ENCODE measurements around the gene KLHL29. TPM values are rescaled to one million over a fixed set of nuclear protein-coding genes. Genes with fewer than 3 reads are reported as not detected.

KLHL29 gene
- total RNA-seq, 4 donors from 2014 or later: 4.8 to 17.0 (median 10.5) TPM

- no peaks in the 10 kb centered on the region for H3K36me3 ChIP-seq
- no peak overlapping the region for H3K4me3 ChIP-seq
- DNase-seq: no peak
- H3K27me3 ChIP-seq: no peaks in the 10 kb centered on the region
- no peaks in the 10 kb centered on the region for H3K4me1 ChIP-seq
- no peaks in the 10 kb centered on the region for H3K9me3 ChIP-seq
- intact Hi-C loops (cut with DNase I; ENCODE audit: low total_unique reads): no loop called here
- peak overlapping the region; percentile 69 for H3K27ac ChIP-seq
- TF ChIP-seq POLR2A (IDR thresholded peaks at IDR 0.05): no peak
- TF ChIP-seq, protein P1, sequence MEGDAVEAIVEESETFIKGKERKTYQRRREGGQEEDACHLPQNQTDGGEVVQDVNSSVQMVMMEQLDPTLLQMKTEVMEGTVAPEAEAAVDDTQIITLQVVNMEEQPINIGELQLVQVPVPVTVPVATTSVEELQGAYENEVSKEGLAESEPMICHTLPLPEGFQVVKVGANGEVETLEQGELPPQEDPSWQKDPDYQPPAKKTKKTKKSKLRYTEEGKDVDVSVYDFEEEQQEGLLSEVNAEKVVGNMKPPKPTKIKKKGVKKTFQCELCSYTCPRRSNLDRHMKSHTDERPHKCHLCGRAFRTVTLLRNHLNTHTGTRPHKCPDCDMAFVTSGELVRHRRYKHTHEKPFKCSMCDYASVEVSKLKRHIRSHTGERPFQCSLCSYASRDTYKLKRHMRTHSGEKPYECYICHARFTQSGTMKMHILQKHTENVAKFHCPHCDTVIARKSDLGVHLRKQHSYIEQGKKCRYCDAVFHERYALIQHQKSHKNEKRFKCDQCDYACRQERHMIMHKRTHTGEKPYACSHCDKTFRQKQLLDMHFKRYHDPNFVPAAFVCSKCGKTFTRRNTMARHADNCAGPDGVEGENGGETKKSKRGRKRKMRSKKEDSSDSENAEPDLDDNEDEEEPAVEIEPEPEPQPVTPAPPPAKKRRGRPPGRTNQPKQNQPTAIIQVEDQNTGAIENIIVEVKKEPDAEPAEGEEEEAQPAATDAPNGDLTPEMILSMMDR (IDR thresholded peaks at IDR 0.05): no peak
Measured at GRCh38 chr2:23595021-23595420, 210.0 kb downstream of the KLHL29 start.

- TF ChIP-seq, protein P1 (IDR thresholded peaks at IDR 0.05): peak in 1 of 4 experiments; percentile 8
- TF ChIP-seq POLR2A (IDR thresholded peaks at IDR 0.05): no peak
- no peaks in the 10 kb centered on the region for H3K27me3 ChIP-seq
- no peaks in the 10 kb centered on the region for H3K9me3 ChIP-seq
- no peak overlapping the region for H3K4me3 ChIP-seq
- DNase-seq: peak in 1 of 2 donors; percentile 45
- H3K36me3 ChIP-seq: no peaks in the 10 kb centered on the region
- no peaks in the 10 kb centered on the region for H3K4me1 ChIP-seq
- H3K27ac ChIP-seq: peak overlapping the region; percentile 69
- intact Hi-C loops (cut with DNase I; ENCODE audit: low total_unique reads): no loop called here
Measured at GRCh38 chr2:23595601-23596251, 210.7 kb downstream of the KLHL29 start.

- Histone ChIP-seq H3K4me1 (no peaks in the 10 kb centered on the region), H3K36me3 (no peaks in the 10 kb centered on the region), H3K4me3 (no peak overlapping the region), H3K27me3 (no peaks in the 10 kb centered on the region), H3K27ac (peak overlapping the region; percentile 69), H3K9me3 (no peaks in the 10 kb centered on the region)
- intact Hi-C loops (cut with DNase I; ENCODE audit: low total_unique reads): no loop called here
- DNase-seq: no peak
- TF ChIP-seq, protein P1 (IDR thresholded peaks at IDR 0.05): no peak
- no peak for TF ChIP-seq POLR2A (IDR thresholded peaks at IDR 0.05)
Measured at GRCh38 chr2:23596316-23596885, 211.4 kb downstream of the KLHL29 start.

DNA sequence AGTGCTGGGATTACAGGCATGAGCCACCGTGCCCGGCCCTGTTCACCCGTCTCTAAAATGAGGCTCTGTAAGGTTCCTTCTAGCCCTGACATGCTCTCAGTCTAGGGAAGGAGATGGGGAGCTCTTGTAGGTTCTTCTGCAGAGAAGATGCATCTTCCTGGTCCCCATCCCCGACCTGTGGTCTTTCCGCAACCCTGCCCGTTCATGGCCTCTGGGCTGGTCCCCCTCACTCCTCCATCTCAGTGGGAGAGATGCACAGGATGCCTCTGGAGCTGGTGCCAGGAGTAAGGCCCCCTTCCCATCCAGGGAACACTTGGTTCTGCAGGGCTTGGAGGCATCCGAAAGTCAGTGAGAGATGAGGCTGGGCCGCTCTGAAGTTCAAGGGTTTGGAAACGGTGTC lies 212.7 kb downstream of the KLHL29 start:
- Histone ChIP-seq H3K4me3 (no peak overlapping the region), H3K4me1 (no peaks in the 10 kb centered on the region), H3K27me3 (no peaks in the 10 kb centered on the region), H3K27ac (no peak overlapping the region), H3K36me3 (no peaks in the 10 kb centered on the region), H3K9me3 (no peaks in the 10 kb centered on the region)
- no peak for TF ChIP-seq POLR2A (IDR thresholded peaks at IDR 0.05)
- TF ChIP-seq, protein P1 (IDR thresholded peaks at IDR 0.05): no peak
- DNase-seq: no peak
- intact Hi-C loops (cut with DNase I; ENCODE audit: low total_unique reads): no loop called here

DNA sequence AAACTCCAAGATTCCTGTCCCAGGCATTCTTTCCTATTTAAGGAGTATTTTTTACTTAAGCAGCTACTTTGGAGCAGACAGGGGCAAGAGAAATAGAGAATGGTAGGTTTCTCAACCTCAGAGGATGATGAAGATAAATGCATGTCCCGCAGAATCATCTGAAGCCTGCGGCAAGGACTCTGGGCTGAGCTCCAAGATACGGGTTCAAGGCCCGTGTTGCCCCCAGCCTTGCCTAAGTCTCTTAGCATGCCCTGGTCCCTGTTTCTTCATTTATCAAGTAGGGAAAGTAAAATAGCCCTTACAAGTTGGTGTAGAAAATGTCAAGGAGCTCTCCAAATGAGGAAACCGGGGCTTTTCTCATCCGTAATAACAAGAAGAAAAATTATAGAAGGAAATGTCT lies 214.0 kb downstream of the KLHL29 start:
- H3K27ac ChIP-seq: no peak overlapping the region

More for the DNA sequence above, 214.0 kb downstream of the KLHL29 start:
- Histone ChIP-seq H3K27me3 (no peaks in the 10 kb centered on the region), H3K4me1 (no peaks in the 10 kb centered on the region), H3K36me3 (no peaks in the 10 kb centered on the region), H3K4me3 (no peak overlapping the region), H3K9me3 (no peaks in the 10 kb centered on the region)
- no peak for TF ChIP-seq POLR2A (IDR thresholded peaks at IDR 0.05)
- intact Hi-C loops (cut with DNase I; ENCODE audit: low total_unique reads): no loop called here
- no peak for DNase-seq
